Stimulated activated CD4-positive, alpha-beta T cell treated with anti-CD3 and anti-CD28 coated beads, Interleukin-15, amount 100 ng/mL, for 24 hours (primary cell): ENCODE data around the gene CAMTA2.

Experiments used
- DNase-seq: peaks from one replicate; pipeline ENCODE4 v3.0.0-alpha.2; 2020

CAMTA2 gene

GRCh38 chr17:4920351-4921048 lies 67.0 kb downstream of the CAMTA2 start:
- no peak for DNase-seq

GRCh38 chr17:4919511-4920047 lies 67.9 kb downstream of the CAMTA2 start:
- DNase-seq, result no peak
